CD14-positive monocyte (primary cell): ENCODE data around the gene CMTR1. TPM values are rescaled to one million over a fixed set of nuclear protein-coding genes. Genes with fewer than 3 reads are reported as not detected.

ENCODE experiments used
- DNase-seq, 3 donors: peaks; one replicate each; pipeline ENCODE4 v3.0.0-alpha.2; 2011 to 2022
- H2AFZ ChIP-seq: 2 replicates; pipeline ENCODE4 v1.6.0; 2012; ENCODE audit warnings: mild to moderate bottlenecking, low read depth, low read length, inconsistent platforms; ENCODE audit not compliant: insufficient read depth, poor library complexity, severe bottlenecking
- H3K27ac ChIP-seq, 2 donors: 1 replicate in 1 of 2; 2 replicates in 1 of 2; pipeline ENCODE4 v1.5.1; 2012 to 2013; ENCODE audit warnings: low read length in 2 of 2, control low read depth in 1 of 2, inconsistent platforms in 1 of 2, low read depth in 1 of 2, mild to moderate bottlenecking in 1 of 2
- H3K27me3 ChIP-seq, 2 donors: one replicate each; pipeline versions ENCODE4 v1.6.0 to v1.6.1; 2011 to 2013; ENCODE audit warnings: low read length in 2 of 2; ENCODE audit not compliant: control insufficient read depth in 2 of 2, insufficient read depth in 2 of 2
- H3K36me3 ChIP-seq, 2 donors: replicated peaks in 1 of 2; 1 replicate in 1 of 2; 2 replicates in 1 of 2; pipeline versions ENCODE4 v1.5.1 to v1.6.1; 2012 to 2013; ENCODE audit warnings: low read length in 2 of 2, control low read depth in 1 of 2, inconsistent platforms in 1 of 2, mild to moderate bottlenecking in 1 of 2; ENCODE audit not compliant: insufficient read depth in 2 of 2, control insufficient read depth in 1 of 2
- H3K4me1 ChIP-seq, 2 donors: 1 replicate in 1 of 2; 2 replicates in 1 of 2; pipeline versions ENCODE4 v1.5.1 to v1.6.1; 2012 to 2013; ENCODE audit warnings: low read length in 2 of 2, control low read depth in 1 of 2, inconsistent platforms in 1 of 2, mild to moderate bottlenecking in 1 of 2, moderate library complexity in 1 of 2; ENCODE audit not compliant: insufficient read depth in 2 of 2, control insufficient read depth in 1 of 2
- H3K4me2 ChIP-seq: replicated peaks from 2 replicates; pipeline ENCODE3; 2012; ENCODE audit warnings: low read length, moderate library complexity, mild to moderate bottlenecking; ENCODE audit not compliant: poor library complexity, severe bottlenecking; ENCODE audit errors: extremely low read depth
- H3K4me3 ChIP-seq, 3 experiments: fragments of 200-600 bp in 1 of 3; sonication (generic) in 1 of 3; replicated peaks in 1 of 3; 1 replicate in 2 of 3; 2 replicates in 1 of 3; pipeline ENCODE4 v1.5.1; 2011 to 2013; ENCODE audit warnings: low read length in 3 of 3, mild to moderate bottlenecking in 3 of 3, control low read depth in 2 of 3, low read depth in 2 of 3, inconsistent platforms in 1 of 3, moderate library complexity in 1 of 3
- H3K79me2 ChIP-seq: 2 replicates; pipeline ENCODE4 v1.6.0; 2012; ENCODE audit warnings: mild to moderate bottlenecking, control low read depth, inconsistent platforms, low read length, moderate library complexity; ENCODE audit not compliant: insufficient read depth
- H3K9ac ChIP-seq: 2 replicates; pipeline ENCODE4 v1.6.0; 2017; ENCODE audit warnings: low read length, mild to moderate bottlenecking; ENCODE audit not compliant: insufficient read depth, poor library complexity, severe bottlenecking
- H3K9me3 ChIP-seq, 2 donors: replicated peaks in 1 of 2; 1 replicate in 1 of 2; 2 replicates in 1 of 2; pipeline versions ENCODE4 v1.5.1 to v1.6.1; 2012 to 2013; ENCODE audit warnings: low read length in 2 of 2, control low read depth in 1 of 2; ENCODE audit not compliant: control insufficient read depth in 1 of 2, insufficient read depth in 1 of 2
- H4K20me1 ChIP-seq: 2 replicates; pipeline ENCODE4 v1.6.0; 2012; ENCODE audit warnings: mild to moderate bottlenecking, low read length, control low read depth, moderate library complexity; ENCODE audit not compliant: insufficient read depth
- H3K27ac Mint-ChIP-seq, 7 donors: one replicate each; pipeline ENCODE4 v1.8.0; 2020; ENCODE audit warnings: mild to moderate bottlenecking in 7 of 7, mixed read lengths in 7 of 7, moderate library complexity in 6 of 7, inconsistent platforms in 2 of 7
- H3K27me3 Mint-ChIP-seq, 3 donors: one replicate each; pipeline ENCODE4 v1.8.0; 2021 to 2022; ENCODE audit warnings: low read depth in 3 of 3, mild to moderate bottlenecking in 3 of 3, mixed read lengths in 3 of 3, moderate library complexity in 3 of 3, inconsistent platforms in 1 of 3
- H3K36me3 Mint-ChIP-seq, 2 donors: one replicate each; pipeline ENCODE4 v1.8.0; 2020; ENCODE audit warnings: mixed read lengths in 2 of 2, inconsistent platforms in 1 of 2, mild to moderate bottlenecking in 1 of 2
- H3K4me1 Mint-ChIP-seq: one replicate; pipeline ENCODE4 v1.8.0; 2020; ENCODE audit warnings: mild to moderate bottlenecking, mixed read lengths
- H3K4me3 Mint-ChIP-seq, 2 donors: one replicate each; pipeline ENCODE4 v1.8.0; 2020; ENCODE audit warnings: mild to moderate bottlenecking in 2 of 2, mixed read lengths in 2 of 2, moderate library complexity in 1 of 2
- H3K9me3 Mint-ChIP-seq, 7 donors: one replicate each; pipeline ENCODE4 v1.8.0; 2020 to 2022; ENCODE audit warnings: mixed read lengths in 7 of 7, mild to moderate bottlenecking in 6 of 7, moderate library complexity in 6 of 7, inconsistent platforms in 2 of 7
- CTCF ChIP-seq: fragments of 200-600 bp; IDR thresholded peaks from one replicate; pipeline ENCODE4 v1.8.0; 2022; ENCODE audit warnings: antibody characterized with exemption, mild to moderate bottlenecking
- WGBS: methylation state at CpG from one replicate; pipeline ENCODE4 v1.1.5; 2013; ENCODE audit warnings: missing lambda C conversion rate; ENCODE audit not compliant: insufficient coverage; 5-methylcytosine and 5-hydroxymethylcytosine counted together
- intact Hi-C, 2 donors: fragments of 100-400 bp; cut with micrococcal nuclease; formaldehyde crosslinking; loops; one replicate each; pipeline versions ENCODE4 v1.15.0 to v1.15.1; 2023
- polyA plus RNA-seq, 3 donors: library from polyadenylated mRNA; depleted of rRNA in 1 of 3; unstranded in 2 of 3; stranded (reverse) in 1 of 3; fragments of 300-500 nt in 2 of 3; fragments of >200 nt in 1 of 3; fragmentation: Illumina TruSeq in 2 of 3; gene quantifications; 1 replicate in 2 of 3; 2 replicates in 1 of 3; pipeline ENCODE4 v1.2.3, GENCODE V29; 2012 to 2021

CMTR1 gene
- polyA plus RNA-seq, 3 donors = 12.0 to 32.3 (median 15.3) TPM

DNA sequence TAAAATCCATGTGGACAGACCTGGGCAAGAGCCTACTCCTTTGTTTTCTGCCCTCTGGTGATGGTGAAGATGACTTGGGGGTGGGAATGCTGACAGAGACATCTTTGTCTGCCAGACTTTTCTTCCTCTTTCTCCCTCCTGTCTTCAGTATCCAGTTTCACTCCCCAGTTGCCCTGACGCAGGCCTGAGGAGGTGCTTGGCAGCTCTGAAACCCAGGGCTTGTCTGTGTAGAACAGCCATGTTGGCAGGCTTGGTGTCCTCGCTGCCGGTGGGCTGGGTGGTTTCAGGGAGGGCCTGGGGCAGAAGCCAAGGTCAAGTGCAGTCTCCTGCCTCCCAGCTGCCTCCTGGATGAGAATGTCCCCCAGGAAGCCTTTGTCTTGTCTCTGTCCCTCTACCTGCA, 44.2 kb downstream of the CMTR1 start:
- Histone ChIP-seq H3K27me3 (no peaks in the 10 kb centered on the region), H3K4me2 (no peak overlapping the region), H3K4me3 (no peak overlapping the region), H2AFZ (no peak overlapping the region), H3K36me3 (peaks cover 92 to 100% of the 10 kb centered on the region in 2 donors), H4K20me1 (no peaks in the 10 kb centered on the region), H3K79me2 (no peaks in the 10 kb centered on the region), H3K27ac (no peak overlapping the region), H3K9ac (no peak overlapping the region), H3K4me1 (no peaks in the 10 kb centered on the region), H3K9me3 (no peaks in the 10 kb centered on the region)
- intact Hi-C loops = no loop called here
- H3K9me3 Mint-ChIP-seq = no peaks in the 10 kb centered on the region
- H3K4me3 Mint-ChIP-seq = no peak overlapping the region
- no peak for TF ChIP-seq CTCF
- DNase-seq = no peak
- WGBS = 96% methylated on average over 3 of the region's 3 CpGs
- peaks cover 88 to 97% of the 10 kb centered on the region in 2 donors for H3K36me3 Mint-ChIP-seq
- H3K27me3 Mint-ChIP-seq = no peaks in the 10 kb centered on the region
- peak overlapping the region in 1 of 7 donors; percentile 71 for H3K27ac Mint-ChIP-seq
- H3K4me1 Mint-ChIP-seq = no peaks in the 10 kb centered on the region

DNA sequence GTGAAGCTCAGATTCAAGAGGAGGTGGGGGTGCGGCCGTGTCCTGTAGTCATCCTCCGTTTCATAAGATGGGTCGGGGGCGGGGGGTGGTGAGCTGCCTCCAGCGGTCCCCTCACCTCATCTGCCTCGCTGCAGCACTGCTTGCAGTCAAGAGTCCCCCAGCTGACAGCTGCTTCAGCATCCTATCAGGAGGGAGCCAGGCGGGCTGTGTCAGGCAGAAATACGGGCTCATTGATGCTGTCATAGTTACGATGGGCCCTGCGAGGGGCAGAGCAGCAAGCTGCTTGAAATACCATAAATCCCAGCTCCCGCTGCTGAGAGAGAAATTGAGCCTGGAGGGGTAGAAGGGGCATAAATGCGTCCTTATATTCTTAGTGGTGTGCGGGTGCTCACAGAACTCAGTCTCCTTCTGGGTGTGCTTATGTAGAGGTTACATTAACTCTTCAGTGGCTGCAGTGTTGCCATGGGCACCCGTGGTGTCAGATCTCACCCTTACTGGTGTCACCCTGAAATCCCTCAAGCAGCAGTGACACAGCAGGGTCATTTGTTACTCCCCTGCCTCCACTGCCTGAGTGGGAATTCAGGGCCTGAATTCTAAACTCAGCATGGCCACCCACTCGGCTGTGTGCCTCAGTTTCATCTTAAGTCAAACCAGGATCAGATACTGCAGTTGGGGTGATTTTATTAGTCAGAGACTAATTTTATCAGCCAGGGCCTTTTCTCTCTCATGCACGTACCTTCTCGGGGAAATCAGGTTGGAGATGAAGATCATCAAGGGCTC, 44.8 kb downstream of the CMTR1 start:
- Histone ChIP-seq H3K36me3 (peaks cover 92 to 100% of the 10 kb centered on the region in 2 donors), H3K9me3 (no peaks in the 10 kb centered on the region), H3K4me1 (no peaks in the 10 kb centered on the region), H3K4me2 (no peak overlapping the region), H3K79me2 (no peaks in the 10 kb centered on the region), H3K9ac (no peak overlapping the region), H4K20me1 (no peaks in the 10 kb centered on the region), H3K27ac (no peak overlapping the region), H3K27me3 (no peaks in the 10 kb centered on the region), H3K4me3 (no peak overlapping the region), H2AFZ (no peak overlapping the region)
- TF ChIP-seq CTCF = no peak
- intact Hi-C loops = no loop called here
- Mint-ChIP-seq H3K27ac (peak overlapping the region in 1 of 7 donors; percentile 12), H3K4me1 (no peaks in the 10 kb centered on the region), H3K27me3 (no peaks in the 10 kb centered on the region), H3K9me3 (no peaks in the 10 kb centered on the region), H3K36me3 (peaks cover 88 to 97% of the 10 kb centered on the region in 2 donors), H3K4me3 (no peak overlapping the region)
- WGBS = 97% methylated on average over 10 of the region's 18 CpGs
- DNase-seq = no peak
